ENCODE data around the gene PITX1.

Gene PITX1

DNA sequence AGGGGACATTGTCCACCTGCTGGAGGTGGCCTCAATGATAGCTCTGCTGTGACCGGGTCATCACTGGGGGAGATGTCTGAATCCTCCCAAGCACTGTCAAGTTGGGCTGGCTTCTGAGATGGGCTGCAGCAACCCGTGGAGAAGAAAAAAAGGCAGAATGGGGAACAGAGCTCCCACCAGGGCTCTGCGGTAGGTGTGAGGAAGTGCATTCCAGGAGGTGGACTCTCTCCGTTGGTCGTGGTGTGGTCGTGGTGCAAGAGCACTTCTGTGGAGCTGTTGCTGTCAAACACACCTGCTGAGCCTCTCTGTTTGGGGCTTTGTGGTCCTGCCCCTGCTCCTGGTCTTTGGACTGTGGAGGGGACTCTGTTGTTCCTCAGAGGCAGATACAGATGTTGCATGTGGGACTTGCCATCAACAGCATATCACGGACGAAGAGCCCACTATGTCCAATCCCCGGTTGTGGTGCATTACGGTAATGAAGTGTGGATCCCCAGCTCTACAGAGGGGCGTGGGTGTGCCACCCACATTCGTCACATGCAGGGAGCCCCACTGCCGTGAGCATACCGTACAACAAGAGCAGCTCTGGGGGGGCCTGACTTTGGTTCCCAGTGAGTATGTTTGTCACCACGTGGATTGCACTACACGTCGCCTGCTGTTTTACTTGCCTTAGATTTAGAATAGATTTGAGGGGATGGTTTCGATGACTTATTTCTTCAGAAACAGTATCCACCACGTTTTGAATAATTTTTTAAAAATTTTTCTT, 36.0 kb upstream of the PITX1 start:
- Histone ChIP-seq H3K4me1 (ENCODE audit: insufficient read depth, low read length) (no peaks in the 10 kb centered on the region; the same call in 1 of the 2 replicates), H3K36me3 (ENCODE audit: insufficient read depth, low read depth, low read length) (no peaks in the 10 kb centered on the region), H3K27ac (ENCODE audit: low read length) (no peak overlapping the region), H3K27me3 (ENCODE audit: insufficient read depth, low read length) (peaks cover 100% of the 10 kb centered on the region), H3K9ac (ENCODE audit: low read depth, low read length) (no peak overlapping the region), H3K9me3 (ENCODE audit: insufficient read depth, low read depth, low read length) (no peaks in the 10 kb centered on the region), H3K4me3 (ENCODE audit: low read length) (no peak overlapping the region)

DNA sequence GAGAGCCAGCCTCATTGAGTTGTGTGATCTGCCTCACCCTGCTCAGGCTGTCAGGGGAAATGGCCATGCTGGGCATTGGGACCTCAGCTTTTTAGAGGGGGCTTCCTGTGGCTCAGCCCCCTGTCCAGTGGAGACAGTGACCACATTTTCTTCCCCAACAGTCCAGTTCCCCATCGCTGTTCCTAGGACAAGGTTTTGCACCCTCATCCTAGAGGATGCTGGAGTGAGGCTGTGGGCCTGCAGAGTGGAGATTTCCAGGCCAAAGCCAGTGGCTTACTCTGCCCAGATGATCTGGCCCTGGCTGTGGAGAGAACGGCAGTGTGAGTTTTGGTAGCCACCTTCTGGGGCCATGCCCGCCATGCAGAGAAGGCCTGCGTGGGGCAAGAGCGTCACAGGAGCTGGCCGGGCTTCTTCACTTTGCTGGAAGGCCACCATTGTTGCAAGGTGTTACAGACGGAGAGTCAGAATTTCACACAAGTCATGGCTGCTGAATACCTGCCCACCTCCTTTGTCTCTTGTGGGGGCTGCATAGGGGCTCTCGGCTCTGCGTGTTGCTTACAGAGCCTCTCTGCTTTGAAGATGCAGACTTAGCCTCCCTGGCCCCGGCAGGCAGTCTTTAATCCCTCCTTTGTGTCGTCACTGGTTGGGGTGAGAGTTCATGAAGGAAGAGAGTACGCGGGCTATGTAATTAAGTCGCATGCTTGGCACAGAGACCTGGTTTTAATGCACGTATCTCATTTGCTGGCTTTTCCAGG, 35.2 kb upstream of the PITX1 start:
- H3K9ac ChIP-seq (ENCODE audit: low read depth, low read length) = no peak overlapping the region
- no peaks in the 10 kb centered on the region for H3K9me3 ChIP-seq (ENCODE audit: insufficient read depth, low read depth, low read length)
- peaks cover 99% of the 10 kb centered on the region for H3K27me3 ChIP-seq (ENCODE audit: insufficient read depth, low read length)
- no peaks in the 10 kb centered on the region; the same call in 1 of the 2 replicates for H3K4me1 ChIP-seq (ENCODE audit: insufficient read depth, low read length)
- no peak overlapping the region for H3K4me3 ChIP-seq (ENCODE audit: low read length)
- H3K27ac ChIP-seq (ENCODE audit: low read length) = no peak overlapping the region
- H3K36me3 ChIP-seq (ENCODE audit: insufficient read depth, low read depth, low read length) = no peaks in the 10 kb centered on the region

DNA sequence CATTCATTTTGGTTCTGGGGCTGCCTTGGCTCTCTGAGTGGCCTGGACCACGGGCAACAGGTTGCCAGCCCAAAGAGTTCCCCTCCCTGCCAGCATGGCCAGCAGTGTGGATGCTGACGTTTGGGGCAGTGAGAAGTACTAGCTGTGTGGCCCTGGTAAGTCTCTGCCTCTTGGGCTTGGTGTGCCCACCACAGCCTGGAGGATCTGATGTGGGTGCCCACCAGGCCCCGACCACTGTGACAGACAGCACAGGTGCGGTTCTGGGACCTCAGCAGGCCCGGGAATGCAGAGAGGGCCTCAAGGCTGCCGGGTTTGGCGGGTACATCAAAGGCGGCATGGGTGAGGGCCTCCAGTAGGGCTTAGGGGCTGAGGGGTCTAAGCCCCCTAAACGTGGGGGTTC, 33.6 kb upstream of the PITX1 start:
- Histone ChIP-seq H3K9me3 (ENCODE audit: insufficient read depth, low read depth, low read length) (no peaks in the 10 kb centered on the region), H3K4me1 (ENCODE audit: insufficient read depth, low read length) (no peaks in the 10 kb centered on the region; the same call in 1 of the 2 replicates), H3K27me3 (ENCODE audit: insufficient read depth, low read length) (peaks cover 99% of the 10 kb centered on the region), H3K9ac (ENCODE audit: low read depth, low read length) (no peak overlapping the region), H3K36me3 (ENCODE audit: insufficient read depth, low read depth, low read length) (no peaks in the 10 kb centered on the region), H3K4me3 (ENCODE audit: low read length) (no peak overlapping the region), H3K27ac (ENCODE audit: low read length) (no peak overlapping the region)

DNA sequence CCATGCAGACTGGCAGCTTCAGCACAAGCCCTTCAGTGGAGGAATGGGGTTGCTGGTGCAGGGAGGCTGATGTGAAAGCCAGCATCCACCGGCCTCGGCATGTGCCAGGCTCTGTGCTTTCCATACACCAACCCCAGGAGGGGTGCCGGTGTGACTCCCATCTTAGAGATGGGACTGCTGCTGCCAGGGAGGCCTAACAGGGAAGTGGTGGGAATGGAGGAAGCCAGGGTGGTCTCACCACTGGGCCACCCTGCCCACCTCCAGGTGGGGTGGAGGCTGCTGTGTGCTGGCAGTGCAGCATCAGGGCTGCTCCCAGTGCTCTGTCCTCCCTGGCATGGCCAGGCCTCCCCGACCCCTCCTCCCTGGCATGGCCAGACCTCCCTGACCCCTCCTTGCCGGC, 32.8 kb upstream of the PITX1 start:
- Histone ChIP-seq H3K27ac (ENCODE audit: low read length) (no peak overlapping the region), H3K9me3 (ENCODE audit: insufficient read depth, low read depth, low read length) (no peaks in the 10 kb centered on the region), H3K4me1 (ENCODE audit: insufficient read depth, low read length) (no peaks in the 10 kb centered on the region; the same call in 1 of the 2 replicates), H3K36me3 (ENCODE audit: insufficient read depth, low read depth, low read length) (no peaks in the 10 kb centered on the region), H3K27me3 (ENCODE audit: insufficient read depth, low read length) (peaks cover 91% of the 10 kb centered on the region), H3K4me3 (ENCODE audit: low read length) (no peak overlapping the region), H3K9ac (ENCODE audit: low read depth, low read length) (no peak overlapping the region)

DNA sequence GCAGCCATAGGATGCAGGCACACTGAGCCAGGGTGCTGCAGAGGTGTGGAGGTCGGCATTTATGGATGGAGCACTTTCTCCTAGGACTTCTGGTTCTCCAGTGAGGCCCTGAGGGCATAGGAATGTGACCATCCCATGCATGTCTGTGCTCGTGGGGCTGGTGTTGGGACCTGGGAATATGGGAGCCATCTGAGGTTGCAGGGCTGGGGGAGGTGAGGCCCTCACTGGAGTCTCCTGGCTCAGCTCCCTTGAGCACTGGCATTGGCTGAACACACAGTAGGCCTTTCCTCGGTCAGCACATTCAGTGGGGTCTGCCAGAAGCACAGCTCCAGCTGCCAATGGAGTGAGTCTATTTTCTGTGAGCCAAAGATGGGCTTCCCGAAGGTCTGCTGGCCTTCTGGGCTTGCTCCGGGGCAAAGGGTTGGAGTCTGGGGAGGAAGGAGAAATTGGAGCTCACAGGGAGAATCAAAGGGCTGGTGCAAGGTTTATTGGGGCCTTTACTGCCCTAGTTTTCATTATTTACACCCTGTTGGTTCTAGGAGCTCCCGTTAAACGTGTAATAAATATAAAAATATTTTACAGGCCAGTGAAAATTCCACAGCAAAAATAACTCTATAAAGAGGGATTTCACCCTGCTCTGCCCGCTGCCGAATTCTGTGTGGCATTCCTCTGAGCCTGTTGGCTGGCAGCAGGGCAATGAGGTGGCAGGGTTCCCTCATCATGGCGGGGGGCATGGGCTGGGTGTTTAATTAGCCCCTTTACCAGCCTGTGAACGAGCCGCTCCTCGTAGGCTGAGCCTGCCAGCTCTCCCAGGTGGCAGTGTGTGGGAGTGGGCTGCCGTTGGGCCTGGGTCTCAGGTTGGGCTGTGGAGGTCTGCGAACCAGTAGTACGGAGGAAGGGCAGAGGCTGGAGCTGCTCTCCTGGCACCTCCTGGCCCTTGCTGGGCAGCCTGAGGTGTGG, 31.6 kb upstream of the PITX1 start:
- no peaks in the 10 kb centered on the region for H3K36me3 ChIP-seq (ENCODE audit: insufficient read depth, low read depth, low read length)
- no peaks in the 10 kb centered on the region for H3K9me3 ChIP-seq (ENCODE audit: insufficient read depth, low read depth, low read length)
- H3K27ac ChIP-seq (ENCODE audit: low read length) = no peak overlapping the region
- no peaks in the 10 kb centered on the region; the same call in 1 of the 2 replicates for H3K4me1 ChIP-seq (ENCODE audit: insufficient read depth, low read length)
- no peak overlapping the region for H3K4me3 ChIP-seq (ENCODE audit: low read length)
- H3K9ac ChIP-seq (ENCODE audit: low read depth, low read length) = no peak overlapping the region
- peaks cover 79% of the 10 kb centered on the region for H3K27me3 ChIP-seq (ENCODE audit: insufficient read depth, low read length)

DNA sequence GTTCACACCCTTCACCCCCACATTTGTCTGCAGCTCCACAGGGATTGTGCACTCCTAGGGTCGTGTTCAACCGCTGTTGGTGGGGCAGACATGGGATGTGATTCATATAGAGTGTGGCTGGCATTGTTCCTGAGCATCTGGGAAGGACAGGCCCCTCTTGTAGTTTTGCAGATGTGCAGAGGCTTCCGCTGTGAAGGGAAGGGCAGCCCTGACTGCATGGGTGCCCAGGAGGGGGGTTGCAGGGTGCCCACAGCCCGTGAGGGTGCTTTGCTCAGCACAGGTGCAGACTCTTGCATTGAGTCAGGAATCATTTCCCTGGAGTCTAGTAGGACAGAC, 30.2 kb upstream of the PITX1 start:
- Histone ChIP-seq H3K36me3 (ENCODE audit: insufficient read depth, low read depth, low read length) (no peaks in the 10 kb centered on the region), H3K9me3 (ENCODE audit: insufficient read depth, low read depth, low read length) (no peaks in the 10 kb centered on the region), H3K4me1 (ENCODE audit: insufficient read depth, low read length) (no peaks in the 10 kb centered on the region), H3K9ac (ENCODE audit: low read depth, low read length) (no peak overlapping the region), H3K27ac (ENCODE audit: low read length) (no peak overlapping the region), H3K4me3 (ENCODE audit: low read length) (no peak overlapping the region), H3K27me3 (ENCODE audit: insufficient read depth, low read length) (peaks cover 73% of the 10 kb centered on the region)

DNA sequence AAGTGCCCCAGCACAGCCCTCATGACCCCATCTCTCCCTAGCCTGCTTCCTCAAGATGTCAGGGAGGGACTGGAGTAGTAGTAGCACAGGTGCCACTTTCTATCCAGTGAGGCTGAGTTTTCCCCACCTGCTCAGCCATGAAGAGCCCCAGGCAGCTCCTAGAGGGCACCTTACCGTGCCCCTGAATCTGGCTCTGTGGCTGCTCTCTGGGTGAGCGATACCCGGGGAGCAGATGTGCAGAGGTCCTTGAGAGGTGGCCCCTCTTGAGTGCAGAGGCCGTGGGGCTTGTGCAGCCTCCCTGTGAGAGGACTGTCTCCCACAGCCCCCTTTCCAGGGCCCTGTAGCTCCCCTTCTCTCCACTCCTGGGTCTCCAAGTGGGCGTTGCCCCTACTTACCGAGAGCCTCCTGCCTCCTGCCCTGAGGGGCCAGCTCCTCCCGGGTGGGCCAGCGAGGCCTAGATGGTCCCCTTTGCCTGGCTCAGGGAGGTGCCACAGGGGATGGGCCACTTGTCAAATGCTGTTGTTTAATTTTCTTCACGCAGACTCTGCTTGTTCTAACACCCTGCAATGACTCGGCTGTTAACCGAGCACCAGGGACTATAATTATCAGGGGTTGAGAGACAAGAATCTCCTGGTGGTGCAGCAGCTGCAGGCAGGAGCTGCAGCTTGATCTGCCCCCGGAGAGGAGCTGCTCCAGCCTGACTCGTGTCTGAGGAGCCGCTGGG, 29.6 kb upstream of the PITX1 start:
- H3K27me3 ChIP-seq (ENCODE audit: insufficient read depth, low read length) = peaks cover 73% of the 10 kb centered on the region
- no peaks in the 10 kb centered on the region for H3K4me1 ChIP-seq (ENCODE audit: insufficient read depth, low read length)
- no peaks in the 10 kb centered on the region for H3K36me3 ChIP-seq (ENCODE audit: insufficient read depth, low read depth, low read length)
- no peak overlapping the region for H3K9ac ChIP-seq (ENCODE audit: low read depth, low read length)
- H3K9me3 ChIP-seq (ENCODE audit: insufficient read depth, low read depth, low read length) = no peaks in the 10 kb centered on the region
- H3K27ac ChIP-seq (ENCODE audit: low read length) = no peak overlapping the region
- H3K4me3 ChIP-seq (ENCODE audit: low read length) = no peak overlapping the region

DNA sequence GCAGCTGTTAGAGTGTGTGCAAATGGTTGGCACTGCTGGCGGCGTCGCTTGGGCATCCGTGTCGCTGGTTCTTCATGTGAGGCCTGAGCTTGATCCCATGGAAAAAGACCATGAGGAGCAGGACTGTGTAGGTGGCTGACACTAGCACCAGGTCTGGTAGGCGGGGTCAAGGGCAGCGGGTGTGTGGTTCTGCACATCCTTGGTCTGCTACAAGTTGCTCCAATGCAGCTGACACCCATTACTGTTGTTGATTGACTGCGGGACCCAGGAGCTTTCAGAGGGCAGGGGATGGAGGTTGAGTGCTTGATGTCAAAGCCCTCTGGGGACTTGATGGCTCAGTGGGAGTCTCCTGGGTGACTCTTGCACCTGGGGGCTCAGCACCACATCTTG, 29.0 kb upstream of the PITX1 start:
- Histone ChIP-seq H3K27ac (ENCODE audit: low read length) (no peak overlapping the region), H3K4me1 (ENCODE audit: insufficient read depth, low read length) (no peaks in the 10 kb centered on the region), H3K4me3 (ENCODE audit: low read length) (no peak overlapping the region), H3K9me3 (ENCODE audit: insufficient read depth, low read depth, low read length) (no peaks in the 10 kb centered on the region), H3K27me3 (ENCODE audit: insufficient read depth, low read length) (peaks cover 73% of the 10 kb centered on the region), H3K36me3 (ENCODE audit: insufficient read depth, low read depth, low read length) (no peaks in the 10 kb centered on the region), H3K9ac (ENCODE audit: low read depth, low read length) (no peak overlapping the region)

DNA sequence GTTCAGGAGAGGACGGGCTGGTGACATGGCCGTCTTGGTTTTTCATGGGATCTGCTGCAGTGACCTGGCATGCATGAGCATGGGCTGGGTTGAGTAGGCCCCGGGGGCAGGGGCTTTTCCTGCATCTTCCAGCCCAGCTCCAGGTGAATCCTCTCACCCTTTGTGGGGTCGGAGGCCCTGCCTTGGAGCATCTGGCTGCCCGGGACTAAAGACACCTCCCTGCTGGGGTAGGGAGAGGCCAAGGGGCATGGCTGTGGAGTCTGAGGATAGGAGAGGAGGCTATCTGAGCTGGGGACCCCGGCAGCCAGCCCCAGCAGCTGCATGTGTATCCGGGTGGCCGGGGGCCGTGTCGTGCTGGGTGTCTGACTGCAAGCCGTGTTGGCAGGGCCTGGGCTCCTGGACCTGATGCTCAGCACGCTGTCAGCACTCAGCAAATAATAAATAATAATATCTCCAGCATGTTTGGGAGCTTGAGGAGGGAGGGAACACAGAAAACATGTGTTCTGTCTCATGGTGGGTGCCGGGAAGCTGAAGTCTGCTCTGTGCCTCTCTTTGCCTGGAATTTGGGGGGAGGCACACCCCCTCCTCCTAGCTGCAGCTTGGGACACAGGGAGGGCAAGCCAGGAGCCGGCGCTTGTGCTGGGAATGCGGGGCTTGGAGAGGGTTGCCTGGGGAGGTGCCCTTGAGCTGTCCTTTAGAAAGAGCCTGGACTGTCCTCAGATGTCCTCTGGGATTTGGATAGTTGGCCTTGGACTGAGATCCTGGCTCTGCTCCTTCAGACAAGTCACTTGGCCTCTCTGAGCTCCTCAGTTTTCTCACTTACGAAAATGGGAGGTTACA, 28.4 kb upstream of the PITX1 start:
- H3K4me3 ChIP-seq (ENCODE audit: low read length) = no peak overlapping the region
- H3K9ac ChIP-seq (ENCODE audit: low read depth, low read length) = no peak overlapping the region
- H3K27ac ChIP-seq (ENCODE audit: low read length) = no peak overlapping the region
- H3K27me3 ChIP-seq (ENCODE audit: insufficient read depth, low read length) = peaks cover 70% of the 10 kb centered on the region
- no peaks in the 10 kb centered on the region for H3K4me1 ChIP-seq (ENCODE audit: insufficient read depth, low read length)
- H3K9me3 ChIP-seq (ENCODE audit: insufficient read depth, low read depth, low read length) = no peaks in the 10 kb centered on the region
- H3K36me3 ChIP-seq (ENCODE audit: insufficient read depth, low read depth, low read length) = no peaks in the 10 kb centered on the region

DNA sequence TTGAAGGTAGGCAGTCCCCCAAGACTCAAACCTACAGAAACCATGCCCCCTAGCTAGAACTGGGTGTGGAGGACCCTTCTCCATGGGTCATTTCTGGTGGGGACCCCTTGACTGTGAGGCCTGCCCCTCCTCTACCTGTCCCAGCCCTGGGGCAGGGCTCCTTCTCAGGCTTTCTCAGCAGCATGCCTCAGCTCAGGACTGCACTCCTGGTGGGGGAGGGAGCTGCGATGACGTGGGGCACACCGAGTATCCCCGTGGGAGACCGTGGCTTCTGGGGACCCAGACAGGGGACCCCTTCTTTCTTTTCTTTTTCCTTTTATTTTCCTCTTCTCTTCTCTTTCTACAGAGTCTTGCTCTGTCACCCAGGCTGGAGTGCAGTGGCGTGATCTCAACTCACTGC, 27.0 kb upstream of the PITX1 start:
- Histone ChIP-seq H3K4me3 (ENCODE audit: low read length) (no peak overlapping the region), H3K4me1 (ENCODE audit: insufficient read depth, low read length) (no peaks in the 10 kb centered on the region), H3K27ac (ENCODE audit: low read length) (no peak overlapping the region), H3K9me3 (ENCODE audit: insufficient read depth, low read depth, low read length) (no peaks in the 10 kb centered on the region), H3K27me3 (ENCODE audit: insufficient read depth, low read length) (peaks cover 70% of the 10 kb centered on the region), H3K9ac (ENCODE audit: low read depth, low read length) (no peak overlapping the region), H3K36me3 (ENCODE audit: insufficient read depth, low read depth, low read length) (no peaks in the 10 kb centered on the region)

All from iPS-20b (cell line).